GM18507 (cell line): ENCODE measurements around the gene BACH2.

ENCODE experiments used
- DNase-seq: peaks from one replicate; pipeline ENCODE4 v3.0.0; 2011; ENCODE audit warnings: low read depth; ENCODE audit not compliant: insufficient read length; ENCODE audit errors: extremely low spot score
- FAIRE-seq: peaks from 2 replicates; lab custom pipeline; 2011; peaks lifted over from hg19 to GRCh38; lab: Jason Lieb, UNC

Gene BACH2

GRCh38 chr6:90090866-90091265 lies 205.8 kb downstream of the BACH2 start:
- FAIRE-seq = no peak
- no peak for DNase-seq

DNA sequence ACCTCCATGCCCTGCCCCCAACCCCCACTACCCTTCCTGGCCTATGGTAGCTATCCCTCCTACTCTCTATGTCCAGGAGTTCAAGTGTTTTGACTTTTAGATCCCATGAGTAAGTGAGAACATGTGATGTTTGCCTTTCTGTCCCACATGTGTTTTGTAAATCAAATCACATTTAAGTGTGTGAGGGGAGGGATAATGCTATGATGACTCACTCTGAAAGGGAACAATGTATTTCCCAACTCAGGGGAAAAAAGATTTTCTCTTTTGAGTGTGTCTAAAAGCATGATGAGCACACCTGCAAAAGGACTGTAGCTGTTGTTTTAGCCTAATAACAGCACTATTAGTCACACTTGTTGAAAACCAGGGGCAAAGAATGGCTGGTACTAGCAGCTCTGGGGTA lies 208.6 kb downstream of the BACH2 start:
- DNase-seq (no peak), FAIRE-seq (no peak)

- DNase-seq = no peak
- no peak for FAIRE-seq
Measured at GRCh38 chr6:90087106-90087833, 209.4 kb downstream of the BACH2 start.

DNA sequence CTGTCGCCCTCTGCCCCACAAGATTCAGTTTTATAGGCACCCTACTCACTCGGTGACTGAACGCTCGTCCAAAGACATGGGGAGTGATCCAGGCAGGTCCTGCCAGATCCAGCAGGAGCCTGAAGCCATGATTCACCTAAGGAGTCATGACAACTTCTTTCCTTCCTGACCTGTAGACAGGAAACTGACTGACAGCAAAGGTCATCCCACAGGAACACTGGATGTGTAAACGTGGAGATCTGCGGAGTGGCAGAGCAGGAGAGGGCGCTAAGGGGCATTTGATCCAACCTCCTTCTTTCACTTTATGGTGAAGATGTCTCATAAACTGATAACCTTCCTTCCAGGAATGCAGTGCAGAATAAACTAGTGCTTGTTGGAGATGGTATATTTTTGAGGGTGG lies 210.1 kb downstream of the BACH2 start:
- DNase-seq (no peak), FAIRE-seq (no peak)

DNA sequence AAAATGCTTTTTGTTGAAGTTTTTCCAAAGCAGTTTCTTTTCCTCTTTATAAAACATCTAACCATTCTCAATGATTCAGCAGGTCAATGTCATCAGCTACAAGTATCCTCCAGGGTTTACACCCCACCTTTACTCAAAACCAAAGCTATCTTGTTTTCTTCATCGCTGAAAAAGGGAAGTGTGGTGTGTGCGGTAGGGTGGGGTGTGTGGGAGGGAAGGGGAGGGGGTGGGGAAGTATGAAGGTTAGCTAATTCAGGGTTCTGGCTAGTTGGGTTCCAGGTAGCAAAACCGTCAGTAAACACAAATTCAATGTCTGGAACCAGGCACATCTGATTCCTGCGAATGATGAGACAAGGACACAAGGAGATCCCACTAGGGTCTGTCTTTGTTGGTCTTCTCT lies 212.8 kb downstream of the BACH2 start:
- no peak for DNase-seq
- peak; percentile 5 for FAIRE-seq

GRCh38 chr6:90082847-90083246 lies 213.8 kb downstream of the BACH2 start:
- no peak for FAIRE-seq

GRCh38 chr6:90080876-90081481 lies 215.7 kb downstream of the BACH2 start:
- FAIRE-seq (peak; percentile 74), DNase-seq (no peak)

More at GRCh38 chr6:90082847-90083246, 213.8 kb downstream of the BACH2 start:
- no peak for DNase-seq

DNA sequence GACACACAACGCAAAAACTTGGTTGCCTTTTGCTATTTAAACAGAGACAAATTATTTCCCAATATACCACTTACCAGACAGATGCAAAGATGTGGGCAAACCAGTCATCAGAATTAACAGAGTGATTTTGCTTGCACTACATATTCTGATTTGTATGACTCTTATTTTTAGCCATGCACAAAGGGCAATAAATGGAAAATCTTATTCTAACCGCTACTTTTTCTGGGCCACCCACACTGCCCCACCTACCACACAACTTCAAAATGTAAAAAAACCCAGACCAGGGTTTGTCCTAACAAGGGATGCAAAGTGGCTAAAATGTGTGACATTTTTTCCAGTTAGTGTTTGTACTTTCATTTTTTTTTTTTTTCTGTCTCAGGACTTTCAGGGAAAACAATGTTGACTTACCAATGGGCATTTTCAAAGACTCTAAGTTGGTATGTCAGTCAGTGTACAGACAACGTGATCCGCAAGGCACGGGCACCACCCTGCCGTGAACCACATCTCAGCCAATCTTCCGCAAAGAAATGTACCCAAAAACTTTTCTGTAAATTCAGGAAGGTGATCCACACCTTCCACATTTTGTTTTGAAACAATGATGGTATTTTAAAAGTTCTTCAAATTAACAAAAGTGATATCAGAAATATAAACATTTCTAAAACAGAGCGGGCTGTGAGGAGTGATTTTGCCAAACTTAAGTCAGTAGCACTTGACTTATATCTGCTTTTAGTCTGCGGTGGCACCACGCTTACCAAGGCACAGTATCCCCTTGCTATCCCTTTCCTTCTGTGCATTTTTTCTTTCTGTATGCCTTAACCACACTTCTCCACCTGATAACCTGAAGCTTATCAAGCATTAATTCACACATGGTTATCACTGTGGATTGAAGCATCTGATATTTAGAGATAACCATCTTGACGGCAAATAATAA lies 216.8 kb downstream of the BACH2 start:
- FAIRE-seq (peak; percentile 36), DNase-seq (no peak)

- FAIRE-seq = peak; percentile 24
Measured at GRCh38 chr6:90078513-90079289, 217.9 kb downstream of the BACH2 start.

DNA sequence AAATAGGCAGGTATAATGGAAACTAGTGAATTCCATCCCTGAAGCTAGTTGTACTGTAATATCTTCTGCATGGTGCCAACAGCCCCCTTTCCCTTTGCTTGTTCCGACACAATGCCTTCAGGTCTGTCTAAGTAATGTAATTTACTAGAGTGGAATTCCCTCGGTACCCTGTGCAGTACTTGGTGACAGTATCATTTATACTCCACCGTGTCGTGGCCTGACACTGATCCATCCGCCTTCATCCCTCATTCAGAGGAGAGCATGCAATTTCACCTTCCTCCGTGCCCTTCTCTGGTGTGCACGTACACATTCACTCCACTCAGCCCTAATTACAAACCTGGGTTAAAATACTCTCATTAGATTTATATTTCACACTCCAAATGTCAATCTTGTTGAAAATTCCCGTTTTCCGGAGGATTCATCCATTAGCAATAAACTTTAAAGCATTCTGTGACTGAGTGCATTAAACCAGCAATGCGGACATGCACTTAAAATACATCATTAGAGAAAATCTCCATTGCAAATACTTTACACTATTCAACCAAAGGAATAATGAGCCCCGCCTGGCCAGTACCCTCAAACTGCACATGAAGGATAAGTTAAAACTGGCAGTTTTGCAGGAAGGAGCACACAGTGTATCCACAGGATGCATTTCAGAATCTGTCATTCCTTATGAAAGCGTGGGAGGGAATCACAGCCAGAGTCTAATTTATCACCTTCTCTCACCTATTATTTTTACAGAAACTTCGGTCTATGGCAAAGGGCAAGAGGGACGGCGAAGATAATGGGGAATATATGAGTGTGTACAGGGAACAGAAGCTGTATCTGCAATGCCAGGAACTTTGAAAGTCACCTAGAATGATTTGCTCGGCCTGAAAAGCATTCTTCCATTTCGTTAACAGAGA lies 219.9 kb downstream of the BACH2 start:
- DNase-seq = no peak
- FAIRE-seq = no peak

More at GRCh38 chr6:90078513-90079289, 217.9 kb downstream of the BACH2 start:
- DNase-seq = no peak

DNA sequence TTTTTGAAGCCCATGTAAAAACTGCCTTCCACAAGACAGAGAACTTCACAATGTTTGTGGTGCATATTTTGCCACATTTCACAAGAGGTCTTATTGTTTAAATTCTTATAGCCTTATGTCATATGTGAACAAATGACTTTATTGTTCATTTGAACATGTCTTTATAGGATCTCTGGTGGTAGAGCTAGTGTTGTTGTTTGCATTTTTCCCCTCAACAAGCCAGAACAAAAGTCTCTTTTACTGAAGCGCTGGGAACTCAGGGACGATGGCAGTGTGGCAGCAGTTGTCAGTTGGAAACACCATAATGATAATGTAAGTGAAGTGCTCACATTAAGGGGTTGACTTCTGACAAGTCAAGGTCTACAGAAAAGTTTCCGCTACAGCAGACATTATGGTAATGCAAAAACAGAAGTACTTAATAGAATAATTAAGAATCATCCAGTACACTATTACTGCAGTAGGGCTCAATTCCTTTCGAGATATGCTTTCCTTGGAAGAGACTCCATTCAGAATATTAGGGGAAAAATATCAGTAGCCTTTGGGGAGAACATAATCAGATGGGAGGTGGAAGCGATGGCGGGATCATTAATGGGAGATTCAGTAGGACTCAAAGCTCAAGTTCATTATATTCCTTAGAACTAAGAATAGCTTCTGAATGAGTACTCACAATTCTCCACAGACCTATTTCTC lies 222.3 kb downstream of the BACH2 start:
- no peak for DNase-seq

DNA sequence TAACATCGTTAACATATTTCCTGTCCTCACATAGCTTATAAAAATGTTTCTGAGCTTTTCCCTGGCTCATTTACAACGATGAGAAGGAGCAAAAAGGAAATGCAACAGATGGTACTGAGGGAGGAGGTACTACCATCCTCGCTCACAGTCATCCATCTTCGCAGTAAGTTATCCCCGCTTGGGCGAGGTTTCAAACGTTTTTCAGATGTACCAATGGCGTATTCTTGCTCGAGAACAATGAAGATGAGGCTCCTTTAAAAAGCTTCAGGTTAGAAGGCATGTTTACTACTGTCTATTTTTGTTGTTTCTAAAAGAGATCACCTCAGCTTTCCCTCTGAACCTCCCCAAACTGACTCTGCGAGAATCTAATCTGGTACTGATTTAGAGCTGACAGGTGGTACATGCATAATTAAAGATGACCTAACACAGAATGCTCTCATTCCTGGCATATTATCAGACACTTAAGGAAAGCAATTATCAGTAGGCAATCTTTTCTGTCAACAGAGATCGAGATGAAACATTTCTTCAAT lies 223.6 kb downstream of the BACH2 start:
- FAIRE-seq = no peak
- no peak for DNase-seq

More for the DNA sequence above, 222.3 kb downstream of the BACH2 start:
- FAIRE-seq = no peak

- FAIRE-seq (no peak), DNase-seq (no peak)
Measured at GRCh38 chr6:90072501-90072900, 224.1 kb downstream of the BACH2 start.

DNA sequence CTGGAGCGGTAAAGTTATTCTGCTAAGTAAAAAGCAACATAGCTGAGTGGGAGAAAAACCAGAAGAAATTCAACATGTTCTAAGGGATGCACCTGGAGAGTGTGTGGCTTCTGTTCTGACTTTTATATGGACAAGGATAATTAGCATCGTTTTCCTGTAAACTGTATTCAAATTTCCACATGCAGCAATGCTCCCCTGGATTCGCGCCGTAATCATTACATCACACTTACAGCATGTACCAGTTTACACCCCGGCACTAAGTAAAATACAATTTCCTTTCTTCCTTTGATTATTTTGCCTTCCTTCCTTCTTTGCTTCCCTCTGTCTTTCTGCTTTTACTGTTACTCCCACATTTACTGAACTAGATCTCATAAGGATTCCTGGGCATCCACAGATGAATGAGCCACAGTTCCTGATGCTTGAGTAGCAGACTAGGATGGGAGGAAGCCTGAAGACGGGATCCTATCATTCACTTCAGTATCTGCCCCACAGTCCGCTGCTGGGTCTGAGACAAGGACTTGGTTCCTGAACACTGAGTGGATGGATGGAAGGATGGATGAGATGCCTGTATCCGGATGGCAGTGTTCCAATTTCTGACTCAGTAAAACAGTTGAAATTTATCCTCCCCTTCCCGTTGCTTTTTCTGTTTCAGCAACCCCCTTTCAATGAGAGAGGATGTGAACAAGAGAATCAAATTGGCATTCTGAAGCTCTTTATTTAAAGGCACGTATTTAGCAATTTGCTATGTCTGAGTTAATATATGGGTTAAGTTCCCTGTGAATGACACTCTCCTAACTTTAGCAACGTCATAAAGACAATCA lies 227.7 kb downstream of the BACH2 start:
- DNase-seq (no peak), FAIRE-seq (no peak)

DNA sequence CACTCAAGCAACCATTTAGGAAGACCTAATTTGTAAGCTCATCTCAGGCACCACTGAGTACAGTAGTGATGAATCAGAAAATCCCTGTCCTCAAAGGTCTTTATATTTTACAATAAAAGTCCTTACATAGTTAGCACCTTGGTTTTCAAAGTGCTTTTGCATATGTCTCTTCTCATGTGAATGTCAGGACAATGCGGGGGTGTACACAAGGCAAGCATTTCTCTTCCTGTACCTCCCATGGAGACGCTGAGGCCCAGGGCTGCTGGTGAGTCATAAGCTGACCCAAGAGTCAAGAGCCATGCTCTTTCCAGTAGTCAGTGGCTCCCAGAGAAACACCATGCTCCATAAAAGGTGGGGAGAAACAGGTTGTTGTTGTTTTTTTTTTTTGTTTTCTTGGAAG lies 228.4 kb downstream of the BACH2 start:
- no peak for FAIRE-seq
- no peak for DNase-seq

DNA sequence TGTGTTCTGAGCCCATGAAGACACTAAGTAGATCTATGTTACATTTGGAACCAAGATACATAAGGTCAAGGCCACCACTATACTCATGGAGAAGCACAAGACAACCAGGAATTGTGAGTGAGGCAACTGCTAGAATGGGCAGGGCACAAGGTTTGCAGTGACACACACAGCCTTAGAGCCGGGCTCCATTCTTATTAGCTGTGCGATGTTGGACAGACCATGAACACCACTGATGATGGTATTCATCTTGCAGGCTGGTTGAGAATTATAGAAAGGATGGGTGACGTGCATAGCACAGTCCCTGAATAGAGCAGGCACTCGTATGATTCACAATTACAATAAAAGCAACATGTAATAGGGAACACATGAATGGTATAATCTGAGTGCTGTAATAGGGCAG lies 229.9 kb downstream of the BACH2 start:
- no peak for DNase-seq
- FAIRE-seq = no peak

DNA sequence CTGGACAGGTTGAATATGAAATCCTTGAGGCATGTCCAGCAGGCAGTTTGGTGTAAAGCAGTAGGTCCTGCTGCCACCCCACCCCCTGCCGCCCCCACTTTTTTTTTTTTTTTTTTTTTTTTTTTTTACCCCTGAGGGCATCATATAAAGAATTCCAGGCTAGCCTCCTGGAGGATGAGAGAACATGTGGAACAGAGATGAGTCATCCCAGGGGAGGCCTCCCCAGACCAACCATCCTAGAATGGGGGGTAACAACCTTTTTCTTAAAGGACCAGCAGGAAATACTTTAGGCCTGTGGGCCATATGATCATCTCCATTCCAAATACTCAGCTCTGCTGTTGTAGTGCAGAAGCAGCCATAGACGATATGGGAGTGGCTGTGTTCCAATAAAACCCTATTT lies 231.5 kb downstream of the BACH2 start:
- no peak for FAIRE-seq

More for the DNA sequence above, 231.5 kb downstream of the BACH2 start:
- no peak for DNase-seq
